ENCODE results near the gene PCYT1B.

GRCh38 chrX:24647257-24648058 is at the start of gene PCYT1B:
- TF ChIP-seq CTCF (conservative IDR thresholded peaks at IDR 0.05), result no peak
- TF ChIP-seq EZH2 (IDR thresholded peaks at IDR 0.05; ENCODE audit: low read depth), result no peak

Measured in PC-9 (cell line).